Stromal cell of bone marrow (primary cell): ENCODE results near the gene NBPF26.
A peak's percentile ranks its signal among the peaks of the same experiment; 100 is the strongest.
"Not testable (repeated sequence)": the region's sequence is repeated elsewhere in the genome, so short reads cannot be mapped to it uniquely, and the experiment has no call there.

Experiments used
- DNase-seq: peaks from one replicate; pipeline ENCODE4 v3.0.0-alpha.2; 2012; ENCODE audit warnings: low read depth

The NBPF26 gene

GRCh38 chr1:120723715-120724402 lies at the start of gene NBPF26:
TSS of gene NBPF26 (plus strand) at chr1:120723945.
- peak; percentile 33 for DNase-seq

GRCh38 chr1:120680106-120680819 lies 43.5 kb upstream of the NBPF26 start:
- not testable (repeated sequence) for DNase-seq

GRCh38 chr1:120680938-120681337 lies 42.8 kb upstream of the NBPF26 start:
- DNase-seq, result not testable (repeated sequence)

GRCh38 chr1:120684397-120684796 lies 39.3 kb upstream of the NBPF26 start:
- DNase-seq, result not testable (repeated sequence)

GRCh38 chr1:120685622-120686021 lies 38.1 kb upstream of the NBPF26 start:
- not testable (repeated sequence) for DNase-seq

GRCh38 chr1:120687250-120687649 lies 36.5 kb upstream of the NBPF26 start:
- DNase-seq, result not testable (repeated sequence)

GRCh38 chr1:120700807-120701562 lies 22.8 kb upstream of the NBPF26 start:
- DNase-seq, result not testable (repeated sequence)

- not testable (repeated sequence) for DNase-seq
Measured at GRCh38 chr1:120723358-120723714, 409 bp upstream of the NBPF26 start.

- DNase-seq, result not testable (repeated sequence)
Measured at GRCh38 chr1:120724507-120724906, 762 bp downstream of the NBPF26 start.

GRCh38 chr1:120728811-120729210 lies 5.1 kb downstream of the NBPF26 start:
- not testable (repeated sequence) for DNase-seq

- DNase-seq, result not testable (repeated sequence)
Measured at GRCh38 chr1:120769090-120769489, 45.3 kb downstream of the NBPF26 start.

GRCh38 chr1:120805452-120805851 lies 81.7 kb downstream of the NBPF26 start:
- DNase-seq, result not testable (repeated sequence)

GRCh38 chr1:120811822-120812221 lies 88.1 kb downstream of the NBPF26 start:
- not testable (repeated sequence) for DNase-seq

- not testable (repeated sequence) for DNase-seq
Measured at GRCh38 chr1:120825051-120825450, 101.3 kb downstream of the NBPF26 start.

GRCh38 chr1:120826623-120827022 lies 102.9 kb downstream of the NBPF26 start:
- DNase-seq, result not testable (repeated sequence)

GRCh38 chr1:120844186-120844944 lies 120.6 kb downstream of the NBPF26 start:
- DNase-seq, result peak; percentile 15

- not testable (repeated sequence) for DNase-seq
Measured at GRCh38 chr1:120844945-120845330, 121.2 kb downstream of the NBPF26 start.

GRCh38 chr1:120849400-120850286 lies 125.9 kb downstream of the NBPF26 start:
- DNase-seq, result not testable (repeated sequence)

GRCh38 chr1:120850287-120850536 lies 126.5 kb downstream of the NBPF26 start:
- DNase-seq, result not testable (repeated sequence)

GRCh38 chr1:120850537-120851421 lies 127.0 kb downstream of the NBPF26 start:
- peak; percentile 82 for DNase-seq
